Kidney (tissue), 14 donors: Measurements from ENCODE around the gene ZNF518A. TPM values are rescaled to one million over a fixed set of nuclear protein-coding genes. Genes with fewer than 3 reads are reported as not detected.

Source experiments
- DNase-seq, 5 donors: peaks; one replicate each; pipeline ENCODE4 v3.0.0-alpha.2; 2013 to 2020
- FAIRE-seq: peaks from 2 replicates; lab custom pipeline; 2012; peaks lifted over from hg19 to GRCh38; lab: Jason Lieb, UNC
- H3K27ac ChIP-seq, 2 donors: one replicate each; pipeline ENCODE4 v1.7.0; 2013; ENCODE audit warnings: low read depth in 2 of 2, low read length in 2 of 2, inconsistent platforms in 1 of 2
- H3K27me3 ChIP-seq: one replicate; pipeline ENCODE4 v1.7.1; 2013; ENCODE audit warnings: low read length, inconsistent platforms; ENCODE audit not compliant: control insufficient read depth, insufficient read depth
- H3K36me3 ChIP-seq, 3 donors: one replicate each; pipeline versions ENCODE4 v1.7.0 to v1.7.1; 2013; ENCODE audit warnings: low read length in 3 of 3, control low read depth in 1 of 3, inconsistent platforms in 1 of 3; ENCODE audit not compliant: insufficient read depth in 3 of 3, control insufficient read depth in 2 of 3
- H3K4me1 ChIP-seq, 3 donors: one replicate each; pipeline versions ENCODE4 v1.7.0 to v1.7.1; 2013; ENCODE audit warnings: low read length in 3 of 3, inconsistent platforms in 1 of 3, low read depth in 1 of 3; ENCODE audit not compliant: control insufficient read depth in 2 of 3, insufficient read depth in 2 of 3
- H3K4me3 ChIP-seq, 3 donors: one replicate each; pipeline versions ENCODE4 v1.7.0 to v1.8.1; 2013; ENCODE audit warnings: low read length in 3 of 3, control low read depth in 1 of 3, inconsistent platforms in 1 of 3
- H3K9ac ChIP-seq, 3 donors: one replicate each; pipeline versions ENCODE4 v1.7.0 to v1.7.1; 2013; ENCODE audit warnings: low read length in 3 of 3, control low read depth in 1 of 3, inconsistent platforms in 1 of 3
- H3K9me3 ChIP-seq, 3 donors: one replicate each; pipeline versions ENCODE4 v1.7.0 to v1.7.1; 2013; ENCODE audit warnings: low read length in 3 of 3, control low read depth in 1 of 3, inconsistent platforms in 1 of 3; ENCODE audit not compliant: control insufficient read depth in 2 of 3, insufficient read depth in 1 of 3
- CTCF ChIP-seq: IDR thresholded peaks from 3 replicates; pipeline ENCODE4 v1.5.1; 2012; ENCODE audit warnings: mild to moderate bottlenecking, moderate library complexity, borderline replicate concordance; ENCODE audit not compliant: insufficient read depth; ENCODE audit errors: extremely low read depth
- intact Hi-C: fragments of 100-400 bp; cut with DNase I; formaldehyde crosslinking; loops from one replicate; pipeline ENCODE4 v1.11.1; 2022
- polyA plus RNA-seq: library from polyadenylated mRNA; stranded (reverse); fragments of 350-450 nt; fragmentation: Illumina TruSeq; extraction: RNeasy Lipid Tissue Mini Kit (QIAGEN cat#74804); gene quantifications from one replicate; pipeline ENCODE4 v1.2.3, GENCODE V29; 2014; ENCODE audit warnings: low read depth, low replicate concordance; ENCODE audit not compliant: insufficient read depth
- total RNA-seq: library from RNA; stranded (reverse); fragmentation: NEBNext Ultra II Directional; extraction: Animal tissue kit (Norgen Biotek cat#: 25700); gene quantifications from one replicate; pipeline ENCODE4 v1.2.1, GENCODE V29; 2021
- donor health status: control.
- donor health status: control.
- donor health status: control.
- donor health status: control.
- donor health status: control.
- donor health status: DM: yes; HTN: yes; CAD: no.
- donor health status: Normal renal cell carcinoma (clear cell type).

Gene ZNF518A
- total and polyA plus RNA-seq, 2 donors from 2014 or later = 4.8 to 29.4 TPM

- intact Hi-C loops = no loop called here
- no peak for TF ChIP-seq CTCF
- H3K9ac ChIP-seq = no peak overlapping the region
- no peak overlapping the region for H3K4me3 ChIP-seq
- DNase-seq (no peak), FAIRE-seq (no peak)
- H3K4me1 ChIP-seq = no peaks in the 10 kb centered on the region
- no peak overlapping the region for H3K27ac ChIP-seq
- H3K9me3 ChIP-seq = no peaks in the 10 kb centered on the region
- no peaks in the 10 kb centered on the region for H3K36me3 ChIP-seq
- no peaks in the 10 kb centered on the region for H3K27me3 ChIP-seq
These were observed 11.3 kb upstream of the ZNF518A start for GRCh38 chr10:96118604-96119450.

- Histone ChIP-seq H3K36me3 (no peaks in the 10 kb centered on the region), H3K4me1 (no peaks in the 10 kb centered on the region), H3K4me3 (no peak overlapping the region), H3K9ac (no peak overlapping the region), H3K27me3 (no peaks in the 10 kb centered on the region), H3K27ac (no peak overlapping the region), H3K9me3 (no peaks in the 10 kb centered on the region)
- intact Hi-C loops = no loop called here
- FAIRE-seq = no peak
- DNase-seq = no peak
- TF ChIP-seq CTCF = no peak
These were observed 7.3 kb upstream of the ZNF518A start for GRCh38 chr10:96122824-96123223.

GRCh38 chr10:96124230-96125141, 5.6 kb upstream of the ZNF518A start:
- Histone ChIP-seq H3K27ac (no peak overlapping the region), H3K4me3 (peak overlapping the region; percentile 73 to 83 (median 80)), H3K4me1 (peaks cover 0 to 4% (median 0%) of the 10 kb centered on the region in 3 donors), H3K9me3 (peaks cover 0 to 9% (median 2%) of the 10 kb centered on the region in 3 donors), H3K36me3 (no peaks in the 10 kb centered on the region), H3K27me3 (no peaks in the 10 kb centered on the region), H3K9ac (peak overlapping the region in 2 of 3 donors; percentile 44 to 52)
- no peak for TF ChIP-seq CTCF
- DNase-seq = peak in 4 of 5 donors; percentile 62 to 70 (median 62)
- FAIRE-seq = no peak
- intact Hi-C loops = no loop called here
